Endothelial cell of umbilical vein (primary cell): ENCODE measurements around the gene STARD4. TPM values are rescaled to one million over a fixed set of nuclear protein-coding genes. Genes with fewer than 3 reads are reported as not detected.
A peak's percentile ranks its signal among the peaks of the same experiment; 100 is the strongest.

Experiments
- BruUV-seq: library from RNA; stranded (reverse); fragments of 400-500 nt; replicated peaks from 2 replicates; lab custom pipeline; 2021; lab: Mats Ljungman, UMichigan
- CTCF ChIA-PET: fragments of 300-600, 350-600 bp; sonication (Branson Sonifier 250); formaldehyde crosslinking; loops from one replicate; lab custom pipeline; 2021; ENCODE audit warnings: antibody characterized with exemption, inconsistent platforms; lab: Charles Lee
- POLR2A ChIA-PET: fragments of 300-600, 350-600 bp; sonication (Branson Sonifier 250); formaldehyde crosslinking; loops from one replicate; lab custom pipeline; 2021; ENCODE audit warnings: antibody characterized with exemption, inconsistent platforms; lab: Charles Lee
- DNase-seq: peaks from one replicate; pipeline ENCODE4 v3.0.0-alpha.2; 2011; ENCODE audit warnings: low read depth, low spot score
- FAIRE-seq: peaks from 2 replicates; lab custom pipeline; 2011; peaks lifted over from hg19 to GRCh38; lab: Jason Lieb, UNC
- H2AFZ ChIP-seq: 2 replicates; pipeline ENCODE4 v1.6.0; 2012; ENCODE audit warnings: low read depth, low read length, control low read depth, inconsistent platforms
- H3K27ac ChIP-seq: 2 replicates; pipeline ENCODE4 v1.5.1; 2011; ENCODE audit warnings: low read depth, mild to moderate bottlenecking, control low read depth, low read length, moderate library complexity; ENCODE audit not compliant: insufficient read depth
- H3K27me3 ChIP-seq, 2 experiments: 2 replicates each; pipeline versions ENCODE4 v1.6.0 to v1.6.1; 2011; ENCODE audit warnings: low read length in 2 of 2, mixed read lengths in 1 of 2; ENCODE audit not compliant: control insufficient read depth in 2 of 2, insufficient read depth in 2 of 2
- H3K36me3 ChIP-seq, 2 experiments: 2 replicates in 1 of 2; 3 replicates in 1 of 2; pipeline ENCODE4 v1.5.1; 2011; ENCODE audit warnings: low read length in 2 of 2, mild to moderate bottlenecking in 1 of 2, moderate library complexity in 1 of 2; ENCODE audit not compliant: control insufficient read depth in 2 of 2, insufficient read depth in 2 of 2; ENCODE audit errors: extremely low read depth in 1 of 2
- H3K4me1 ChIP-seq: 3 replicates; pipeline ENCODE4 v1.5.1; 2011; ENCODE audit warnings: mild to moderate bottlenecking, low read length; ENCODE audit not compliant: control insufficient read depth, insufficient read depth; ENCODE audit errors: extremely low read depth
- H3K4me2 ChIP-seq: 2 replicates; pipeline ENCODE4 v1.6.1; 2011; ENCODE audit warnings: low read length, control low read depth, mixed read lengths; ENCODE audit not compliant: insufficient read depth
- H3K4me3 ChIP-seq, 3 experiments: fragments of 200-600 bp in 1 of 3; sonication (generic), shearing (Covaris generic) in 1 of 3; replicated peaks in 1 of 3; 2 replicates each; pipeline ENCODE4 v1.5.1; 2011 to 2016; ENCODE audit warnings: control low read depth in 3 of 3, low read length in 3 of 3, mild to moderate bottlenecking in 2 of 3, inconsistent platforms in 1 of 3, low read depth in 1 of 3, moderate library complexity in 1 of 3; ENCODE audit not compliant: insufficient read depth in 1 of 3
- H3K79me2 ChIP-seq: 2 replicates; pipeline ENCODE4 v1.6.0; 2012; ENCODE audit warnings: low read length, inconsistent platforms; ENCODE audit not compliant: control insufficient read depth, insufficient read depth
- H3K9ac ChIP-seq: replicated peaks from 2 replicates; pipeline ENCODE3; 2011; ENCODE audit warnings: low read length, control low read depth; ENCODE audit not compliant: insufficient read depth; ENCODE audit errors: extremely low read depth
- H3K9me1 ChIP-seq: replicated peaks from 3 replicates; pipeline ENCODE4 v1.6.0; 2011; ENCODE audit warnings: mild to moderate bottlenecking, low read length; ENCODE audit not compliant: control insufficient read depth, insufficient read depth; ENCODE audit errors: extremely low read depth
- H3K9me3 ChIP-seq: replicated peaks from 2 replicates; pipeline ENCODE4 v1.5.1; 2012; ENCODE audit warnings: low read length, inconsistent platforms; ENCODE audit not compliant: control insufficient read depth, insufficient read depth
- H4K20me1 ChIP-seq: replicated peaks from 2 replicates; pipeline ENCODE3; 2011; ENCODE audit warnings: mild to moderate bottlenecking, low read length; ENCODE audit not compliant: control insufficient read depth, insufficient read depth; ENCODE audit errors: extremely low read depth
- EZH2 ChIP-seq: IDR thresholded peaks from 2 replicates; pipeline ENCODE4 v1.6.1; 2012; ENCODE audit warnings: borderline replicate concordance, low read depth, mild to moderate bottlenecking, moderate library complexity, low read length, inconsistent platforms; ENCODE audit not compliant: severe bottlenecking
- FOS ChIP-seq: IDR thresholded peaks from 2 replicates; pipeline ENCODE4 v1.6.1; 2011; ENCODE audit warnings: mild to moderate bottlenecking, low read length, moderate library complexity, borderline replicate concordance; ENCODE audit not compliant: insufficient read depth
- GATA2 ChIP-seq: IDR thresholded peaks from 2 replicates; pipeline ENCODE4 v1.7.0; 2011; ENCODE audit warnings: low read depth, mild to moderate bottlenecking, moderate library complexity, mixed read lengths, low read length; ENCODE audit not compliant: insufficient read length, insufficient read depth
- JUN ChIP-seq: IDR thresholded peaks from 2 replicates; pipeline ENCODE4 v1.6.1; 2011; ENCODE audit warnings: borderline replicate concordance, low read depth; ENCODE audit not compliant: insufficient read length, insufficient read depth
- MYC ChIP-seq: IDR thresholded peaks from one replicate; pipeline ENCODE4 v1.6.1; 2011; ENCODE audit warnings: mild to moderate bottlenecking, low read depth, low read length
- POLR2A ChIP-seq: IDR thresholded peaks from 2 replicates; pipeline ENCODE4 v1.6.1; 2012; ENCODE audit warnings: low read depth, mild to moderate bottlenecking, control low read depth, low read length
- POLR2AphosphoS5 ChIP-seq: IDR thresholded peaks from 2 replicates; pipeline ENCODE4 v1.6.1; 2012; ENCODE audit warnings: low read depth, mild to moderate bottlenecking, control low read depth, low read length, moderate library complexity; ENCODE audit not compliant: insufficient read depth
- dilution Hi-C: fragments of 300-500 bp; cut with MboI; formaldehyde crosslinking; loops from one replicate; pipeline ENCODE4 v1.15.0; 2019; ENCODE audit warnings: low sequenced_read_pairs; ENCODE audit not compliant: extremely low pct_ligation_motif_present
- intact Hi-C: fragments of 100-400 bp; cut with micrococcal nuclease; formaldehyde crosslinking; loops from one replicate; pipeline ENCODE4 v1.10.0; 2022
- polyA plus RNA-seq, 4 experiments: library from polyadenylated mRNA; depleted of rRNA in 3 of 4; stranded (reverse) in 3 of 4; unstranded in 1 of 4; fragments of >200 nt; gene quantifications; 2 replicates each; pipeline versions ENCODE4 v1.2.1 to v1.2.3, GENCODE V29; 2011 to 2012; ENCODE audit warnings: missing spikeins in 1 of 4
- total RNA-seq: library from RNA; stranded (reverse); gene quantifications from 2 replicates; pipeline ENCODE4 v1.2.3, GENCODE V29; 2021
- TF ChIP-seq, protein P1 (sequence below): IDR thresholded peaks from 2 replicates; pipeline ENCODE4 v1.6.1; 2011; ENCODE audit not compliant: insufficient read depth, insufficient read length
- TF ChIP-seq, protein P2 (sequence below), 2 donors: IDR thresholded peaks; 1 replicate in 1 of 2; 2 replicates in 1 of 2; pipeline ENCODE4 v1.5.1; 2011; ENCODE audit warnings: low read length in 2 of 2, mild to moderate bottlenecking in 2 of 2, moderate library complexity in 2 of 2, control low read depth in 1 of 2, inconsistent platforms in 1 of 2, low read depth in 1 of 2; ENCODE audit not compliant: insufficient read depth in 1 of 2; ENCODE audit errors: extremely low read depth in 1 of 2

Gene STARD4
- total and polyA plus RNA-seq, 2 donors (not counting 3 experiments of a cell fraction or from before 2014, with no cell fraction given), result 33.6 to 77.1 TPM

DNA sequence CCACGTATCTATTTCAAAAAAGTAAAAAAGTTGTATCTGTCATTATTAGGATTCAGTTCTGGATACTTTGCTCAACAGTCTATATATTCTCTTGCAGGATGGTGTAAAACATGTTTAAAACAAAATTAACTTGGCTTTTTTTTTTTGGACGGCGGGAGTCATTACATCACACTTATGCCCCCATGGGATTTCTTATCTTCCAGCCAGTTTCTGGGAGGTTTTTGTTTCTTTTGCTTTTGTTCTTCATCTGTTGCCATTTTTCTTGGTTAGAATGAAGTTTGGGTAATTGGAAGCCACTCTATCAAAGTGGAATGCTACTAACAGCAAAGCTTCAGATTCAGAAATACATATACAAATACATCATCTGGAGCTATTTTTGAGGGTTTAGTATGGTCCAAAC lies 1.8 kb upstream of the STARD4 start:
- intact Hi-C loops (loop anchor here (5.0 to 10.0 kb wide), 4 partner anchors 422 to 903 kb away; partner anchors contain the start of genes EPB41L4A and WDR36), dilution Hi-C loops (no loop called here)
- H3K4me2 ChIP-seq, result no peak overlapping the region
- H3K9me3 ChIP-seq, result no peaks in the 10 kb centered on the region
- no peak overlapping the region for H3K9ac ChIP-seq
- no peak overlapping the region for H3K4me3 ChIP-seq
- H3K9me1 ChIP-seq, result no peaks in the 10 kb centered on the region
- no peaks in the 10 kb centered on the region for H4K20me1 ChIP-seq
- ChIA-PET CTCF (interaction anchor here (7.2 kb wide), 1 partner anchor 17 kb away, joined by 64 read pairs; no protein-coding TSS in a partner anchor), POLR2A (no interaction called here)
- BruUV-seq, result no TSS peak
- H3K27ac ChIP-seq, result peak overlapping the region; percentile 95
- no peaks in the 10 kb centered on the region for H3K27me3 ChIP-seq
- DNase-seq (no peak), FAIRE-seq (no peak)
- peaks cover 32% of the 10 kb centered on the region for H3K79me2 ChIP-seq
- peak overlapping the region; percentile 58 for H2AFZ ChIP-seq
- TF ChIP-seq POLR2A (no peak), GATA2 (no peak), EZH2 (no peak), FOS (no peak), POLR2AphosphoS5 (no peak), MYC (no peak), JUN (no peak)
- TF ChIP-seq, protein P1, sequence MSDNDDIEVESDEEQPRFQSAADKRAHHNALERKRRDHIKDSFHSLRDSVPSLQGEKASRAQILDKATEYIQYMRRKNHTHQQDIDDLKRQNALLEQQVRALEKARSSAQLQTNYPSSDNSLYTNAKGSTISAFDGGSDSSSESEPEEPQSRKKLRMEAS, result no peak
- TF ChIP-seq, protein P2, sequence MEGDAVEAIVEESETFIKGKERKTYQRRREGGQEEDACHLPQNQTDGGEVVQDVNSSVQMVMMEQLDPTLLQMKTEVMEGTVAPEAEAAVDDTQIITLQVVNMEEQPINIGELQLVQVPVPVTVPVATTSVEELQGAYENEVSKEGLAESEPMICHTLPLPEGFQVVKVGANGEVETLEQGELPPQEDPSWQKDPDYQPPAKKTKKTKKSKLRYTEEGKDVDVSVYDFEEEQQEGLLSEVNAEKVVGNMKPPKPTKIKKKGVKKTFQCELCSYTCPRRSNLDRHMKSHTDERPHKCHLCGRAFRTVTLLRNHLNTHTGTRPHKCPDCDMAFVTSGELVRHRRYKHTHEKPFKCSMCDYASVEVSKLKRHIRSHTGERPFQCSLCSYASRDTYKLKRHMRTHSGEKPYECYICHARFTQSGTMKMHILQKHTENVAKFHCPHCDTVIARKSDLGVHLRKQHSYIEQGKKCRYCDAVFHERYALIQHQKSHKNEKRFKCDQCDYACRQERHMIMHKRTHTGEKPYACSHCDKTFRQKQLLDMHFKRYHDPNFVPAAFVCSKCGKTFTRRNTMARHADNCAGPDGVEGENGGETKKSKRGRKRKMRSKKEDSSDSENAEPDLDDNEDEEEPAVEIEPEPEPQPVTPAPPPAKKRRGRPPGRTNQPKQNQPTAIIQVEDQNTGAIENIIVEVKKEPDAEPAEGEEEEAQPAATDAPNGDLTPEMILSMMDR (IDR thresholded peaks at IDR 0.05; ENCODE audit: extremely low read depth in 1 of 2, insufficient read depth in 1 of 2, low read depth in 1 of 2, low read length in 2 of 2), result no peak
- peaks cover 29% of the 10 kb centered on the region for H3K4me1 ChIP-seq
- H3K36me3 ChIP-seq, result no peaks in the 10 kb centered on the region
